Endothelial cell of umbilical vein (primary cell): ENCODE measurements around the gene KLHL42. TPM values are rescaled to one million over a fixed set of nuclear protein-coding genes. Genes with fewer than 3 reads are reported as not detected.

Experiments
- Bru-seq: library from RNA; stranded (reverse); fragments of 400-500 nt; gene quantifications from one replicate; lab custom pipeline; 2021; lab: Mats Ljungman, UMichigan
- BruChase-seq, 2 experiments: library from RNA; stranded (reverse); fragments of 400-500 nt; gene quantifications; one replicate each; lab custom pipeline; 2021; lab: Mats Ljungman, UMichigan
- BruUV-seq: library from RNA; stranded (reverse); fragments of 400-500 nt; replicated peaks from 2 replicates; lab custom pipeline; 2021; lab: Mats Ljungman, UMichigan
- CTCF ChIA-PET: fragments of 300-600, 350-600 bp; sonication (Branson Sonifier 250); formaldehyde crosslinking; loops from one replicate; lab custom pipeline; 2021; ENCODE audit warnings: antibody characterized with exemption, inconsistent platforms; lab: Charles Lee
- POLR2A ChIA-PET: fragments of 300-600, 350-600 bp; sonication (Branson Sonifier 250); formaldehyde crosslinking; loops from one replicate; lab custom pipeline; 2021; ENCODE audit warnings: antibody characterized with exemption, inconsistent platforms; lab: Charles Lee
- DNase-seq: peaks from one replicate; pipeline ENCODE4 v3.0.0-alpha.2; 2011; ENCODE audit warnings: low read depth, low spot score
- FAIRE-seq: peaks from 2 replicates; lab custom pipeline; 2011; peaks lifted over from hg19 to GRCh38; lab: Jason Lieb, UNC
- H2AFZ ChIP-seq: 2 replicates; pipeline ENCODE4 v1.6.0; 2012; ENCODE audit warnings: low read depth, low read length, control low read depth, inconsistent platforms
- H3K27ac ChIP-seq: 2 replicates; pipeline ENCODE4 v1.5.1; 2011; ENCODE audit warnings: low read depth, mild to moderate bottlenecking, control low read depth, low read length, moderate library complexity; ENCODE audit not compliant: insufficient read depth
- H3K27me3 ChIP-seq, 2 experiments: 2 replicates each; pipeline versions ENCODE4 v1.6.0 to v1.6.1; 2011; ENCODE audit warnings: low read length in 2 of 2, mixed read lengths in 1 of 2; ENCODE audit not compliant: control insufficient read depth in 2 of 2, insufficient read depth in 2 of 2
- H3K36me3 ChIP-seq, 2 experiments: 2 replicates in 1 of 2; 3 replicates in 1 of 2; pipeline ENCODE4 v1.5.1; 2011; ENCODE audit warnings: low read length in 2 of 2, mild to moderate bottlenecking in 1 of 2, moderate library complexity in 1 of 2; ENCODE audit not compliant: control insufficient read depth in 2 of 2, insufficient read depth in 2 of 2; ENCODE audit errors: extremely low read depth in 1 of 2
- H3K4me1 ChIP-seq: 3 replicates; pipeline ENCODE4 v1.5.1; 2011; ENCODE audit warnings: mild to moderate bottlenecking, low read length; ENCODE audit not compliant: control insufficient read depth, insufficient read depth; ENCODE audit errors: extremely low read depth
- H3K4me2 ChIP-seq: 2 replicates; pipeline ENCODE4 v1.6.1; 2011; ENCODE audit warnings: low read length, control low read depth, mixed read lengths; ENCODE audit not compliant: insufficient read depth
- H3K4me3 ChIP-seq, 3 experiments: fragments of 200-600 bp in 1 of 3; sonication (generic), shearing (Covaris generic) in 1 of 3; replicated peaks in 1 of 3; 2 replicates each; pipeline ENCODE4 v1.5.1; 2011 to 2016; ENCODE audit warnings: control low read depth in 3 of 3, low read length in 3 of 3, mild to moderate bottlenecking in 2 of 3, inconsistent platforms in 1 of 3, low read depth in 1 of 3, moderate library complexity in 1 of 3; ENCODE audit not compliant: insufficient read depth in 1 of 3
- H3K79me2 ChIP-seq: 2 replicates; pipeline ENCODE4 v1.6.0; 2012; ENCODE audit warnings: low read length, inconsistent platforms; ENCODE audit not compliant: control insufficient read depth, insufficient read depth
- H3K9ac ChIP-seq: replicated peaks from 2 replicates; pipeline ENCODE3; 2011; ENCODE audit warnings: low read length, control low read depth; ENCODE audit not compliant: insufficient read depth; ENCODE audit errors: extremely low read depth
- H3K9me1 ChIP-seq: replicated peaks from 3 replicates; pipeline ENCODE4 v1.6.0; 2011; ENCODE audit warnings: mild to moderate bottlenecking, low read length; ENCODE audit not compliant: control insufficient read depth, insufficient read depth; ENCODE audit errors: extremely low read depth
- H3K9me3 ChIP-seq: replicated peaks from 2 replicates; pipeline ENCODE4 v1.5.1; 2012; ENCODE audit warnings: low read length, inconsistent platforms; ENCODE audit not compliant: control insufficient read depth, insufficient read depth
- H4K20me1 ChIP-seq: replicated peaks from 2 replicates; pipeline ENCODE3; 2011; ENCODE audit warnings: mild to moderate bottlenecking, low read length; ENCODE audit not compliant: control insufficient read depth, insufficient read depth; ENCODE audit errors: extremely low read depth
- EZH2 ChIP-seq: IDR thresholded peaks from 2 replicates; pipeline ENCODE4 v1.6.1; 2012; ENCODE audit warnings: borderline replicate concordance, low read depth, mild to moderate bottlenecking, moderate library complexity, low read length, inconsistent platforms; ENCODE audit not compliant: severe bottlenecking
- FOS ChIP-seq: IDR thresholded peaks from 2 replicates; pipeline ENCODE4 v1.6.1; 2011; ENCODE audit warnings: mild to moderate bottlenecking, low read length, moderate library complexity, borderline replicate concordance; ENCODE audit not compliant: insufficient read depth
- GATA2 ChIP-seq: IDR thresholded peaks from 2 replicates; pipeline ENCODE4 v1.7.0; 2011; ENCODE audit warnings: low read depth, mild to moderate bottlenecking, moderate library complexity, mixed read lengths, low read length; ENCODE audit not compliant: insufficient read length, insufficient read depth
- MYC ChIP-seq: IDR thresholded peaks from one replicate; pipeline ENCODE4 v1.6.1; 2011; ENCODE audit warnings: mild to moderate bottlenecking, low read depth, low read length
- POLR2A ChIP-seq: IDR thresholded peaks from 2 replicates; pipeline ENCODE4 v1.6.1; 2012; ENCODE audit warnings: low read depth, mild to moderate bottlenecking, control low read depth, low read length
- POLR2AphosphoS5 ChIP-seq: IDR thresholded peaks from 2 replicates; pipeline ENCODE4 v1.6.1; 2012; ENCODE audit warnings: low read depth, mild to moderate bottlenecking, control low read depth, low read length, moderate library complexity; ENCODE audit not compliant: insufficient read depth
- dilution Hi-C: fragments of 300-500 bp; cut with MboI; formaldehyde crosslinking; loops from one replicate; pipeline ENCODE4 v1.15.0; 2019; ENCODE audit warnings: low sequenced_read_pairs; ENCODE audit not compliant: extremely low pct_ligation_motif_present
- intact Hi-C: fragments of 100-400 bp; cut with micrococcal nuclease; formaldehyde crosslinking; loops from one replicate; pipeline ENCODE4 v1.10.0; 2022
- long read RNA-seq: library from polyadenylated mRNA; stranded (forward); transcript quantifications from one replicate; pipeline ENCODE4 v2.0.0, GENCODE V29; 2021
- polyA minus RNA-seq, 3 experiments: library from RNA; depleted of rRNA, polyadenylated mRNA; stranded (reverse); fragments of >200 nt; gene quantifications; 1 replicate in 1 of 3; 2 replicates in 2 of 3; pipeline ENCODE4 v1.2.3, GENCODE V29; 2011
- polyA plus RNA-seq, 4 experiments: library from polyadenylated mRNA; depleted of rRNA in 3 of 4; stranded (reverse) in 3 of 4; unstranded in 1 of 4; fragments of >200 nt; gene quantifications; 2 replicates each; pipeline versions ENCODE4 v1.2.1 to v1.2.3, GENCODE V29; 2011 to 2012; ENCODE audit warnings: missing spikeins in 1 of 4
- total RNA-seq: library from RNA; stranded (reverse); gene quantifications from 2 replicates; pipeline ENCODE4 v1.2.3, GENCODE V29; 2021
- TF ChIP-seq, protein P1 (sequence below), 2 donors: IDR thresholded peaks; 1 replicate in 1 of 2; 2 replicates in 1 of 2; pipeline ENCODE4 v1.5.1; 2011; ENCODE audit warnings: low read length in 2 of 2, mild to moderate bottlenecking in 2 of 2, moderate library complexity in 2 of 2, control low read depth in 1 of 2, inconsistent platforms in 1 of 2, low read depth in 1 of 2; ENCODE audit not compliant: insufficient read depth in 1 of 2; ENCODE audit errors: extremely low read depth in 1 of 2
- TF ChIP-seq, protein P2 (sequence below): IDR thresholded peaks from 2 replicates; pipeline ENCODE4 v1.6.1; 2011; ENCODE audit not compliant: insufficient read depth, insufficient read length

The KLHL42 gene, protein sequence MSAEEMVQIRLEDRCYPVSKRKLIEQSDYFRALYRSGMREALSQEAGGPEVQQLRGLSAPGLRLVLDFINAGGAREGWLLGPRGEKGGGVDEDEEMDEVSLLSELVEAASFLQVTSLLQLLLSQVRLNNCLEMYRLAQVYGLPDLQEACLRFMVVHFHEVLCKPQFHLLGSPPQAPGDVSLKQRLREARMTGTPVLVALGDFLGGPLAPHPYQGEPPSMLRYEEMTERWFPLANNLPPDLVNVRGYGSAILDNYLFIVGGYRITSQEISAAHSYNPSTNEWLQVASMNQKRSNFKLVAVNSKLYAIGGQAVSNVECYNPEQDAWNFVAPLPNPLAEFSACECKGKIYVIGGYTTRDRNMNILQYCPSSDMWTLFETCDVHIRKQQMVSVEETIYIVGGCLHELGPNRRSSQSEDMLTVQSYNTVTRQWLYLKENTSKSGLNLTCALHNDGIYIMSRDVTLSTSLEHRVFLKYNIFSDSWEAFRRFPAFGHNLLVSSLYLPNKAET
- total RNA-seq (36.2 and 36.5 TPM in 2 replicates), polyA plus RNA-seq (20.1 and 22.2 TPM in 2 replicates), polyA minus RNA-seq (64.7 and 78.9 TPM in 2 replicates), Bru-seq, nascent RNA (percentile 85 among the genes with signal in this experiment), BruChase-seq, experiment 1, labeled RNA remaining after a 6-hour chase (percentile 94 among the genes with signal in this experiment), BruChase-seq, experiment 2, labeled RNA remaining after a 2-hour chase (percentile 95 among the genes with signal in this experiment)
- polyA plus RNA-seq (2011; cell fraction: cytosol; rRNA removed): 11.8 and 12.7 TPM in 2 replicates
- polyA plus RNA-seq (2011; cell fraction: nucleus; rRNA removed): 54.7 and 65.3 TPM in 2 replicates
- 15.1 and 19.1 TPM in 2 replicates for polyA plus RNA-seq (2012)
- 15.8 TPM for polyA minus RNA-seq (2011; cell fraction: cytosol; rRNA and poly(A)+ RNA removed)
- polyA minus RNA-seq (2011; cell fraction: nucleus; rRNA and poly(A)+ RNA removed): 50.1 and 56.0 TPM in 2 replicates
- long read RNA-seq, full-length matches to known transcripts: 39 of 49 reads
- long read RNA-seq, partial matches to known transcripts: 1 of 49 reads
- long read RNA-seq, other reads (novel, unspliced or antisense): 9 of 49 reads

DNA sequence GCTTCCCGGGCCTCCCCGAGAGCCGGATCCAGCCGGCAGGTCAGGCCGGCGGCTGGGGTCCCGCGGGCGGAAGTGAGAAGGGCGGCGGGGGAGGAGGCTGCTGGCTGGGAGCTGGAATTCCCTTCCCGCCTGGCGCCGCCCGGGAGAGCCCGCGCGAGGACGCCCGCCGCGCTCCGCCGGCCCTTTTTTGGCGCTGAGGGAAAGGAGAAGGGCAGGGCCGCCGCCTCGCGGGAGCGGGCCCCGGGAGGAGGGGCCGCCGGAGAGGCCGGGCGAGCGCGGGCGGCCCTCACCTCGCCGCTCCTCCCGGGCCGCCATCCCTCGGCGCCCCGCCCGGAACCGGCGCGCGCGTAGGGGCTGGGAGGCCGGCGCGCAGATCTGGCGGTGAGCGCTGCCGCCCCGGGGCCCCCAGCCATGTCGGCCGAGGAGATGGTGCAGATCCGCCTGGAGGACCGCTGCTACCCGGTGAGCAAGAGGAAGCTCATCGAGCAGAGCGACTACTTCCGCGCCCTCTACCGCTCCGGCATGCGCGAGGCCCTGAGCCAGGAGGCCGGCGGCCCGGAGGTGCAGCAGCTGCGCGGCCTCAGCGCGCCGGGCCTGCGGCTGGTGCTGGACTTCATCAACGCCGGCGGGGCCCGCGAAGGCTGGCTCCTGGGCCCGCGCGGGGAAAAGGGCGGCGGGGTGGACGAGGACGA lies at the start of gene KLHL42, which contains the start of gene MANSC4:
Gene KLHL42, plus strand, starts transcription at position 314 of the 692 bp plus-strand sequence. Its CDS starts 98 bp downstream, at position 412.
Gene MANSC4, minus strand, starts transcription at position 317 of the 692 bp plus-strand sequence. CDS start 8,960 bp downstream, outside the sequence.
- Histone ChIP-seq H3K4me3 (peak within 1 kb of the TSS; percentile 18 to 48 (median 43)), H3K9me1 (no peaks in the 10 kb centered on the region), H3K4me1 (peaks cover 22% of the 10 kb centered on the region), H3K79me2 (peaks cover 37% of the 10 kb centered on the region), H3K27ac (peak within 1 kb of the TSS; percentile 64), H3K9me3 (no peaks in the 10 kb centered on the region), H3K4me2 (peak within 1 kb of the TSS; percentile 60), H3K9ac (peak within 1 kb of the TSS; percentile 78), H4K20me1 (no peaks in the 10 kb centered on the region), H3K27me3 (no peaks in the 10 kb centered on the region), H2AFZ (peak within 1 kb of the TSS; percentile 74), H3K36me3 (no peaks in the 10 kb centered on the region)
- DNase-seq (peak; percentile 63), FAIRE-seq (peak; percentile 68)
- dilution Hi-C loops (no loop called here), intact Hi-C loops (no loop called here)
- ChIA-PET CTCF (interaction anchor here (0.9 to 2.4 kb wide), 9 partner anchors 9 to 392 kb away, joined by 3 to 20 read pairs (median 6); no protein-coding TSS in a partner anchor), POLR2A (no interaction called here)
- no TSS peak for BruUV-seq
- no peak for TF ChIP-seq MYC
- TF ChIP-seq POLR2AphosphoS5: peak; percentile 76
- peak; percentile 70 for TF ChIP-seq POLR2A
- TF ChIP-seq FOS: no peak
- TF ChIP-seq, protein P1, sequence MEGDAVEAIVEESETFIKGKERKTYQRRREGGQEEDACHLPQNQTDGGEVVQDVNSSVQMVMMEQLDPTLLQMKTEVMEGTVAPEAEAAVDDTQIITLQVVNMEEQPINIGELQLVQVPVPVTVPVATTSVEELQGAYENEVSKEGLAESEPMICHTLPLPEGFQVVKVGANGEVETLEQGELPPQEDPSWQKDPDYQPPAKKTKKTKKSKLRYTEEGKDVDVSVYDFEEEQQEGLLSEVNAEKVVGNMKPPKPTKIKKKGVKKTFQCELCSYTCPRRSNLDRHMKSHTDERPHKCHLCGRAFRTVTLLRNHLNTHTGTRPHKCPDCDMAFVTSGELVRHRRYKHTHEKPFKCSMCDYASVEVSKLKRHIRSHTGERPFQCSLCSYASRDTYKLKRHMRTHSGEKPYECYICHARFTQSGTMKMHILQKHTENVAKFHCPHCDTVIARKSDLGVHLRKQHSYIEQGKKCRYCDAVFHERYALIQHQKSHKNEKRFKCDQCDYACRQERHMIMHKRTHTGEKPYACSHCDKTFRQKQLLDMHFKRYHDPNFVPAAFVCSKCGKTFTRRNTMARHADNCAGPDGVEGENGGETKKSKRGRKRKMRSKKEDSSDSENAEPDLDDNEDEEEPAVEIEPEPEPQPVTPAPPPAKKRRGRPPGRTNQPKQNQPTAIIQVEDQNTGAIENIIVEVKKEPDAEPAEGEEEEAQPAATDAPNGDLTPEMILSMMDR (IDR thresholded peaks at IDR 0.05; ENCODE audit: extremely low read depth in 1 of 2, insufficient read depth in 1 of 2, low read depth in 1 of 2, low read length in 2 of 2): peak in 1 of 2 donors; percentile 5
- no peak for TF ChIP-seq GATA2
- no peak for TF ChIP-seq EZH2
- TF ChIP-seq, protein P2, sequence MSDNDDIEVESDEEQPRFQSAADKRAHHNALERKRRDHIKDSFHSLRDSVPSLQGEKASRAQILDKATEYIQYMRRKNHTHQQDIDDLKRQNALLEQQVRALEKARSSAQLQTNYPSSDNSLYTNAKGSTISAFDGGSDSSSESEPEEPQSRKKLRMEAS: no peak
